ENCODE results near the gene NR2E1.
A peak's percentile ranks its signal among the peaks of the same experiment; 100 is the strongest.

- TF ChIP-seq ZNF672 (CRISPR knock-in tag; IDR thresholded peaks at IDR 0.05) (no peak), ZNF512 (CRISPR knock-in tag; IDR thresholded peaks at IDR 0.05) (no peak), NPAS2 (CRISPR knock-in tag; IDR thresholded peaks at IDR 0.05; ENCODE audit: borderline replicate concordance) (no peak), HNRNPLL (IDR thresholded peaks at IDR 0.05; ENCODE audit: low read depth, low read length, poor library complexity, severe bottlenecking) (peak; percentile 38), USF2 (IDR thresholded peaks at IDR 0.05; ENCODE audit: low read depth, low read length) (no peak), USF2 (CRISPR knock-in tag; IDR thresholded peaks at IDR 0.05; ENCODE audit: borderline replicate concordance) (no peak), ZBTB4 (CRISPR knock-in tag; IDR thresholded peaks at IDR 0.05; ENCODE audit: borderline replicate concordance) (no peak), ZNF331 (CRISPR knock-in tag; IDR thresholded peaks at IDR 0.05) (no peak), FIP1L1 (IDR thresholded peaks at IDR 0.05; ENCODE audit: borderline replicate concordance, insufficient read depth, low read depth, low read length) (no peak), ZNF17 (CRISPR knock-in tag; IDR thresholded peaks at IDR 0.05) (no peak)
Measured at GRCh38 chr6:108168501-108169463, 3.0 kb downstream of the NR2E1 start.
